ENCODE results near the gene SLC7A6OS.
"Not testable (repeated sequence)": the region's sequence is repeated elsewhere in the genome, so short reads cannot be mapped to it uniquely, and the experiment has no call there.

Gene SLC7A6OS

GRCh38 chr16:68299571-68300453, 10.9 kb downstream of the SLC7A6OS start:
- no peak for DNase-seq (ENCODE audit: low read depth in 4 of 4, low spot score in 1 of 4)

- DNase-seq (ENCODE audit: low read depth in 4 of 4, low spot score in 1 of 4): no peak
Measured at GRCh38 chr16:68298907-68299561, 11.7 kb downstream of the SLC7A6OS start.

GRCh38 chr16:68298312-68298711, 12.4 kb downstream of the SLC7A6OS start:
- DNase-seq (ENCODE audit: low read depth in 4 of 4, low spot score in 1 of 4): no peak

- no peak for DNase-seq (ENCODE audit: low read depth in 4 of 4, low spot score in 1 of 4)
Measured at GRCh38 chr16:68297908-68298307, 12.8 kb downstream of the SLC7A6OS start.

- DNase-seq (ENCODE audit: low read depth in 4 of 4, low spot score in 1 of 4): no peak
Measured at GRCh38 chr16:68296693-68297092, 14.1 kb downstream of the SLC7A6OS start.

- no peak for DNase-seq (ENCODE audit: low read depth in 4 of 4, low spot score in 1 of 4)
Measured at GRCh38 chr16:68296291-68296690, 14.5 kb downstream of the SLC7A6OS start.

GRCh38 chr16:68292425-68292824, 18.3 kb downstream of the SLC7A6OS start:
- DNase-seq (ENCODE audit: low read depth in 4 of 4, low spot score in 1 of 4): no peak

GRCh38 chr16:68291227-68291626, 19.5 kb downstream of the SLC7A6OS start:
- no peak for DNase-seq (ENCODE audit: low read depth in 4 of 4, low spot score in 1 of 4)

GRCh38 chr16:68290450-68290849, 20.3 kb downstream of the SLC7A6OS start:
- no peak for DNase-seq (ENCODE audit: low read depth in 4 of 4, low spot score in 1 of 4)

- peak in 1 of 4 experiments; percentile 43 for DNase-seq (ENCODE audit: low read depth in 4 of 4, low spot score in 1 of 4)
Measured at GRCh38 chr16:68289621-68290329, 21.0 kb downstream of the SLC7A6OS start.

GRCh38 chr16:68289202-68289601, 21.5 kb downstream of the SLC7A6OS start:
- no peak for DNase-seq (ENCODE audit: low read depth in 4 of 4, low spot score in 1 of 4)

GRCh38 chr16:68288796-68289195, 21.9 kb downstream of the SLC7A6OS start:
- not testable (repeated sequence) for DNase-seq (ENCODE audit: low read depth in 4 of 4, low spot score in 1 of 4)

GRCh38 chr16:68288252-68288650, 22.5 kb downstream of the SLC7A6OS start:
- no peak for DNase-seq (ENCODE audit: low read depth in 4 of 4, low spot score in 1 of 4)

GRCh38 chr16:68287276-68288251, 23.2 kb downstream of the SLC7A6OS start:
- no peak for DNase-seq (ENCODE audit: low read depth in 4 of 4, low spot score in 1 of 4)

GRCh38 chr16:68286153-68287074, 24.3 kb downstream of the SLC7A6OS start:
- no peak for DNase-seq (ENCODE audit: low read depth in 4 of 4, low spot score in 1 of 4)

GRCh38 chr16:68285683-68286082, 25.1 kb downstream of the SLC7A6OS start:
- no peak for DNase-seq (ENCODE audit: low read depth in 4 of 4, low spot score in 1 of 4)

- DNase-seq (ENCODE audit: low read depth in 4 of 4, low spot score in 1 of 4): no peak
Measured at GRCh38 chr16:68284847-68285246, 25.9 kb downstream of the SLC7A6OS start.

- DNase-seq (ENCODE audit: low read depth in 4 of 4, low spot score in 1 of 4): no peak
Measured at GRCh38 chr16:68283801-68284598, 26.7 kb downstream of the SLC7A6OS start.

- no peak for DNase-seq (ENCODE audit: low read depth in 4 of 4, low spot score in 1 of 4)
Measured at GRCh38 chr16:68283346-68283745, 27.4 kb downstream of the SLC7A6OS start.

Data from stimulated activated CD4-positive, alpha-beta T cell treated with anti-CD3 and anti-CD28 coated beads, Interleukin-1b, Interleukin-23, amount 100 ng/mL, for 24 hours (primary cell).